ENCODE results near the gene NUDT22. TPM values are rescaled to one million over a fixed set of nuclear protein-coding genes. Genes with fewer than 3 reads are reported as not detected.

Gene NUDT22
- polyA plus RNA-seq, 1 donor from 2014 or later, result 47.3 TPM

DNA sequence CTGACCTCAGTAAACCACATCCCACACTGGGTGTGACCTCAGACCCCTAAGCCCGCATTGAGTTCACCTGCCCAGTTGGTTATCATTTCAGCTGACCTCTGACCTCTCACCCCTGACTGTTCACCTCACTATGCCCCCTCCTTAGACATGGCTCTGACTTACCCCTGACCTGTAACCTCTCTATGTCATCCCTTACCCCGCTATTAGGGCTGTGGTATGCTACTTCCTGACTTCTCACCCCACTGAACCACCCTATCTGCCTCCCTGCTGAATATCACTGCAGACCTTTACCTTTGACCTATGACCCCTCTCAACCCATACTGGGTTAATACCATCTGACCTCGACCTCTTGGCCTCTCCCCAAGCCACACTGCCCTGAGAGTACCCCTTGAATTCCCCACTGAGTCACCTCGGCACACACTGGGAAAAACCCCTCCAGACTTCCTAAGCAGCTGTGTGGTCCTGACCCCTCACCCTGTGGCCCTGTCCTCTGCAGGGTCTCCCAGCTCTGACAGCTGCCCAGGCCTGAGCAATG is 33.5 kb downstream of the NUDT22 start:
- Histone ChIP-seq H3K4me3 (ENCODE audit: low read length) (no peak overlapping the region), H3K27ac (ENCODE audit: low read length) (no peak overlapping the region), H3K4me2 (ENCODE audit: low read length) (no peak overlapping the region), H3K9me2 (ENCODE audit: insufficient read depth, low read length) (no peaks in the 10 kb centered on the region), H3K27me3 (ENCODE audit: insufficient read depth, low read depth, low read length) (no peaks in the 10 kb centered on the region), H3F3A (ENCODE audit: insufficient read depth, low read length, poor library complexity, severe bottlenecking) (no peaks in the 10 kb centered on the region), H3K36me3 (ENCODE audit: insufficient read depth, low read length) (no peaks in the 10 kb centered on the region), H4K20me1 (ENCODE audit: insufficient read depth) (no peaks in the 10 kb centered on the region), H3K9me3 (ENCODE audit: low read length) (no peaks in the 10 kb centered on the region), H3K79me2 (replicated peaks; ENCODE audit: insufficient read depth, low read length) (no peaks in the 10 kb centered on the region), H2AFZ (ENCODE audit: low read depth, low read length) (no peak overlapping the region), H3K9ac (ENCODE audit: low read length) (no peak overlapping the region)
- TF ChIP-seq EZH2 (IDR thresholded peaks at IDR 0.05; ENCODE audit: borderline replicate concordance, insufficient read depth, low read length, poor library complexity, severe bottlenecking) (no peak), SMC3 (conservative IDR thresholded peaks at IDR 0.05; ENCODE audit: poor library complexity) (no peak), RAD21 (conservative IDR thresholded peaks at IDR 0.05) (no peak), POLR2AphosphoS5 (IDR thresholded peaks at IDR 0.05) (no peak), MXI1 (conservative IDR thresholded peaks at IDR 0.05; ENCODE audit: poor library complexity, severe bottlenecking) (no peak), EP300 (conservative IDR thresholded peaks at IDR 0.05; ENCODE audit: poor library complexity, severe bottlenecking) (no peak), TAF1 (IDR thresholded peaks at IDR 0.05; ENCODE audit: low read depth) (no peak)
- TF ChIP-seq, protein P1, sequence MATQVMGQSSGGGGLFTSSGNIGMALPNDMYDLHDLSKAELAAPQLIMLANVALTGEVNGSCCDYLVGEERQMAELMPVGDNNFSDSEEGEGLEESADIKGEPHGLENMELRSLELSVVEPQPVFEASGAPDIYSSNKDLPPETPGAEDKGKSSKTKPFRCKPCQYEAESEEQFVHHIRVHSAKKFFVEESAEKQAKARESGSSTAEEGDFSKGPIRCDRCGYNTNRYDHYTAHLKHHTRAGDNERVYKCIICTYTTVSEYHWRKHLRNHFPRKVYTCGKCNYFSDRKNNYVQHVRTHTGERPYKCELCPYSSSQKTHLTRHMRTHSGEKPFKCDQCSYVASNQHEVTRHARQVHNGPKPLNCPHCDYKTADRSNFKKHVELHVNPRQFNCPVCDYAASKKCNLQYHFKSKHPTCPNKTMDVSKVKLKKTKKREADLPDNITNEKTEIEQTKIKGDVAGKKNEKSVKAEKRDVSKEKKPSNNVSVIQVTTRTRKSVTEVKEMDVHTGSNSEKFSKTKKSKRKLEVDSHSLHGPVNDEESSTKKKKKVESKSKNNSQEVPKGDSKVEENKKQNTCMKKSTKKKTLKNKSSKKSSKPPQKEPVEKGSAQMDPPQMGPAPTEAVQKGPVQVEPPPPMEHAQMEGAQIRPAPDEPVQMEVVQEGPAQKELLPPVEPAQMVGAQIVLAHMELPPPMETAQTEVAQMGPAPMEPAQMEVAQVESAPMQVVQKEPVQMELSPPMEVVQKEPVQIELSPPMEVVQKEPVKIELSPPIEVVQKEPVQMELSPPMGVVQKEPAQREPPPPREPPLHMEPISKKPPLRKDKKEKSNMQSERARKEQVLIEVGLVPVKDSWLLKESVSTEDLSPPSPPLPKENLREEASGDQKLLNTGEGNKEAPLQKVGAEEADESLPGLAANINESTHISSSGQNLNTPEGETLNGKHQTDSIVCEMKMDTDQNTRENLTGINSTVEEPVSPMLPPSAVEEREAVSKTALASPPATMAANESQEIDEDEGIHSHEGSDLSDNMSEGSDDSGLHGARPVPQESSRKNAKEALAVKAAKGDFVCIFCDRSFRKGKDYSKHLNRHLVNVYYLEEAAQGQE (IDR thresholded peaks at IDR 0.05; ENCODE audit: borderline replicate concordance), result no peak

GRCh38 chr11:64260147-64260708 is 34.2 kb downstream of the NUDT22 start:
- Histone ChIP-seq H3K4me2 (ENCODE audit: low read length) (no peak overlapping the region), H3F3A (ENCODE audit: insufficient read depth, low read length, poor library complexity, severe bottlenecking) (no peaks in the 10 kb centered on the region), H3K4me3 (ENCODE audit: low read length) (no peak overlapping the region), H3K9me3 (ENCODE audit: low read length) (no peaks in the 10 kb centered on the region), H4K20me1 (ENCODE audit: insufficient read depth) (no peaks in the 10 kb centered on the region), H2AFZ (ENCODE audit: low read depth, low read length) (no peak overlapping the region), H3K27ac (ENCODE audit: low read length) (no peak overlapping the region), H3K36me3 (ENCODE audit: insufficient read depth, low read length) (no peaks in the 10 kb centered on the region), H3K79me2 (replicated peaks; ENCODE audit: insufficient read depth, low read length) (no peaks in the 10 kb centered on the region), H3K27me3 (ENCODE audit: insufficient read depth, low read depth, low read length) (no peaks in the 10 kb centered on the region), H3K9ac (ENCODE audit: low read length) (no peak overlapping the region), H3K9me2 (ENCODE audit: insufficient read depth, low read length) (no peaks in the 10 kb centered on the region)
- no peak for TF ChIP-seq TAF1 (IDR thresholded peaks at IDR 0.05; ENCODE audit: low read depth)
- no peak for TF ChIP-seq RAD21 (conservative IDR thresholded peaks at IDR 0.05)
- TF ChIP-seq EZH2 (IDR thresholded peaks at IDR 0.05; ENCODE audit: borderline replicate concordance, insufficient read depth, low read length, poor library complexity, severe bottlenecking), result no peak
- TF ChIP-seq, protein P2, sequence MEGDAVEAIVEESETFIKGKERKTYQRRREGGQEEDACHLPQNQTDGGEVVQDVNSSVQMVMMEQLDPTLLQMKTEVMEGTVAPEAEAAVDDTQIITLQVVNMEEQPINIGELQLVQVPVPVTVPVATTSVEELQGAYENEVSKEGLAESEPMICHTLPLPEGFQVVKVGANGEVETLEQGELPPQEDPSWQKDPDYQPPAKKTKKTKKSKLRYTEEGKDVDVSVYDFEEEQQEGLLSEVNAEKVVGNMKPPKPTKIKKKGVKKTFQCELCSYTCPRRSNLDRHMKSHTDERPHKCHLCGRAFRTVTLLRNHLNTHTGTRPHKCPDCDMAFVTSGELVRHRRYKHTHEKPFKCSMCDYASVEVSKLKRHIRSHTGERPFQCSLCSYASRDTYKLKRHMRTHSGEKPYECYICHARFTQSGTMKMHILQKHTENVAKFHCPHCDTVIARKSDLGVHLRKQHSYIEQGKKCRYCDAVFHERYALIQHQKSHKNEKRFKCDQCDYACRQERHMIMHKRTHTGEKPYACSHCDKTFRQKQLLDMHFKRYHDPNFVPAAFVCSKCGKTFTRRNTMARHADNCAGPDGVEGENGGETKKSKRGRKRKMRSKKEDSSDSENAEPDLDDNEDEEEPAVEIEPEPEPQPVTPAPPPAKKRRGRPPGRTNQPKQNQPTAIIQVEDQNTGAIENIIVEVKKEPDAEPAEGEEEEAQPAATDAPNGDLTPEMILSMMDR (IDR thresholded peaks at IDR 0.05; ENCODE audit: poor library complexity, severe bottlenecking), result no peak
- no peak for TF ChIP-seq SMC3 (conservative IDR thresholded peaks at IDR 0.05; ENCODE audit: poor library complexity)
- TF ChIP-seq, protein P1 (IDR thresholded peaks at IDR 0.05; ENCODE audit: borderline replicate concordance), result no peak
- no peak for TF ChIP-seq EP300 (conservative IDR thresholded peaks at IDR 0.05; ENCODE audit: poor library complexity, severe bottlenecking)
- no peak for TF ChIP-seq MXI1 (conservative IDR thresholded peaks at IDR 0.05; ENCODE audit: poor library complexity, severe bottlenecking)
- no peak for TF ChIP-seq POLR2AphosphoS5 (IDR thresholded peaks at IDR 0.05)

Data from neural cell (in vitro differentiated cells).